A673 (cell line): ENCODE measurements around the gene SLC35F6.

Experiments used
- CTCF ChIP-seq: fragments of 300-800, 200-600 bp; sonication (generic); conservative IDR thresholded peaks from 2 replicates; pipeline ENCODE4 v1.5.1; 2017; ENCODE audit warnings: low read depth, mild to moderate bottlenecking, antibody characterized with exemption, low read length, moderate library complexity, mixed read lengths
- EZH2 ChIP-seq: fragments of 200-600 bp; sonication (generic); IDR thresholded peaks from 2 replicates; pipeline ENCODE4 v1.6.1; 2017; ENCODE audit warnings: borderline replicate concordance, low read depth, mild to moderate bottlenecking, mixed read lengths, antibody characterized with exemption, low read length; ENCODE audit not compliant: poor library complexity, severe bottlenecking

- TF ChIP-seq CTCF = no peak
- TF ChIP-seq EZH2 = no peak
These were observed 39.1 kb upstream of the SLC35F6 start for GRCh38 chr2:26724784-26725520.
